A549 (cell line): ENCODE results near the gene DBH.

Experiments
- CTCF ChIP-seq: fragments of >200 bp; sonication (Bioruptor Twin); formaldehyde crosslinking; IDR thresholded peaks from 3 replicates; pipeline ENCODE4 v1.5.1; 2016
- JUNB ChIP-seq: fragments of >200 bp; sonication (Bioruptor Twin); formaldehyde crosslinking; IDR thresholded peaks from 2 replicates; pipeline ENCODE4 v1.6.1; 2016
- RFX5 ChIP-seq: fragments of 450-650 bp; IDR thresholded peaks from 2 replicates; pipeline ENCODE4 v1.7.1; 2014; ENCODE audit warnings: antibody characterized with exemption, mild to moderate bottlenecking, moderate library complexity

- TF ChIP-seq RFX5 (no peak), CTCF (no peak), JUNB (no peak)
These were observed 7.4 kb upstream of the DBH start for GRCh38 chr9:133628766-133629165.
